Right renal cortex interstitium (tissue), 3 donors: ENCODE results near the gene SSX4B. TPM values are rescaled to one million over a fixed set of nuclear protein-coding genes. Genes with fewer than 3 reads are reported as not detected.
"Not testable (repeated sequence)": the region's sequence is repeated elsewhere in the genome, so short reads cannot be mapped to it uniquely, and the experiment has no call there.

Experiments used
- DNase-seq, 3 donors: peaks; one replicate each; pipeline ENCODE4 v3.0.0-alpha.2; 2013; ENCODE audit warnings: low read depth in 3 of 3, low spot score in 2 of 3
- polyA plus RNA-seq, 3 donors: library from polyadenylated mRNA; unstranded; fragments of 120-200 nt; gene quantifications; one replicate each; pipeline ENCODE4 v1.2.1, GENCODE V29; 2013; ENCODE audit not compliant: insufficient read length in 3 of 3

The SSX4B gene
- polyA plus RNA-seq, 3 donors: not detected

- DNase-seq: not testable (repeated sequence)
These were observed 55.3 kb downstream of the SSX4B start, which contains the start of gene SSX3 for GRCh38 chrX:48356315-48357094. Gene SSX3, minus strand, starts transcription at chrX:48356703. Its CDS starts 1,454 bp downstream, at chrX:48355249.

Other genes starting within 250 kb of the SSX4B start
- not detected for gene SSX5, start 215.2 kb downstream of the SSX4B start, polyA plus RNA-seq
- not detected for gene SSX1, start 156.6 kb downstream of the SSX4B start, polyA plus RNA-seq
- gene SSX3, start 55.3 kb downstream of the SSX4B start, polyA plus RNA-seq: not detected
- gene SSX4, start 28.4 kb downstream of the SSX4B start, polyA plus RNA-seq: not detected
- gene SLC38A5, start 58.3 kb upstream of the SSX4B start, polyA plus RNA-seq: 1 to 10 TPM; 3.2 to 6.0 (median 4.1) TPM
- gene FTSJ1, start 64.2 kb upstream of the SSX4B start, polyA plus RNA-seq: 10 to 100 TPM; 32.2 to 35.6 (median 34.8) TPM
- gene PORCN, start 97.0 kb upstream of the SSX4B start, polyA plus RNA-seq: 1 to 10 TPM; 6.8 to 7.5 (median 7.1) TPM
- gene EBP, start 109.8 kb upstream of the SSX4B start, polyA plus RNA-seq: 10 to 100 TPM; 68.3 to 77.3 (median 70.3) TPM
- 1 to 10 TPM; 7.7 to 9.5 (median 9.5) TPM for gene TBC1D25, start 127.8 kb upstream of the SSX4B start, polyA plus RNA-seq
- 100 to 1,000 TPM; 299 to 341 (median 338) TPM for gene RBM3, start 162.5 kb upstream of the SSX4B start, polyA plus RNA-seq
- gene WDR13, start 185.5 kb upstream of the SSX4B start, polyA plus RNA-seq: 100 to 1,000 TPM; 101 to 128 (median 121) TPM